H9 (cell line): ENCODE measurements around the gene ODF4. TPM values are rescaled to one million over a fixed set of nuclear protein-coding genes. Genes with fewer than 3 reads are reported as not detected.
A peak's percentile ranks its signal among the peaks of the same experiment; 100 is the strongest.

Experiments used
- DNase-seq: peaks from one replicate; pipeline ENCODE4 v3.0.0-alpha.2; 2017
- H2AFZ ChIP-seq: one replicate; pipeline ENCODE4 v1.6.1; 2013; ENCODE audit warnings: mild to moderate bottlenecking, low read length, control low read depth, moderate library complexity
- H2AK5ac ChIP-seq: 2 replicates; pipeline ENCODE4 v1.6.1; 2013; ENCODE audit warnings: low read length, control low read depth, mixed read lengths; ENCODE audit not compliant: insufficient read length
- H2BK120ac ChIP-seq: one replicate; pipeline ENCODE4 v1.6.1; 2013; ENCODE audit warnings: low read depth, mild to moderate bottlenecking, low read length, control low read depth, inconsistent platforms; ENCODE audit not compliant: poor library complexity, severe bottlenecking
- H2BK12ac ChIP-seq: 2 replicates; pipeline ENCODE4 v1.6.1; 2013; ENCODE audit warnings: low read length, control low read depth, mixed read lengths, low read depth; ENCODE audit not compliant: insufficient read length
- H2BK15ac ChIP-seq: 2 replicates; pipeline ENCODE4 v1.6.1; 2013; ENCODE audit warnings: low read depth, low read length, control low read depth
- H2BK20ac ChIP-seq: one replicate; pipeline ENCODE4 v1.6.1; 2013; ENCODE audit warnings: low read depth, mild to moderate bottlenecking, low read length, control low read depth, inconsistent platforms; ENCODE audit not compliant: poor library complexity, severe bottlenecking
- H2BK5ac ChIP-seq: 2 replicates; pipeline ENCODE4 v1.6.1; 2013; ENCODE audit warnings: low read length, control low read depth, mixed read lengths; ENCODE audit not compliant: insufficient read length
- H3K14ac ChIP-seq: 2 replicates; pipeline ENCODE4 v1.6.1; 2013; ENCODE audit warnings: low read length, control low read depth; ENCODE audit not compliant: insufficient read depth
- H3K18ac ChIP-seq: 2 replicates; pipeline ENCODE4 v1.6.1; 2013; ENCODE audit warnings: low read depth, mild to moderate bottlenecking, mixed read lengths, low read length, control low read depth; ENCODE audit not compliant: insufficient read length
- H3K23ac ChIP-seq: 2 replicates; pipeline ENCODE4 v1.6.1; 2013; ENCODE audit warnings: low read length, control low read depth, mixed read lengths, low read depth; ENCODE audit not compliant: insufficient read length
- H3K23me2 ChIP-seq: 2 replicates; pipeline ENCODE4 v1.6.1; 2013; ENCODE audit warnings: low read depth, mild to moderate bottlenecking, mixed read lengths, low read length, control low read depth; ENCODE audit not compliant: insufficient read length, poor library complexity, severe bottlenecking
- H3K27ac ChIP-seq: 2 replicates; pipeline ENCODE4 v1.5.1; 2013; ENCODE audit warnings: low read length, control low read depth, mixed read lengths, low read depth; ENCODE audit not compliant: insufficient read length
- H3K27me3 ChIP-seq: 2 replicates; pipeline ENCODE4 v1.6.1; 2013; ENCODE audit warnings: low read length, control low read depth, inconsistent platforms; ENCODE audit not compliant: insufficient read depth
- H3K4ac ChIP-seq: 2 replicates; pipeline ENCODE4 v1.6.1; 2013; ENCODE audit warnings: low read depth, mild to moderate bottlenecking, control low read depth, inconsistent platforms, low read length, moderate library complexity
- H3K4me1 ChIP-seq: 2 replicates; pipeline ENCODE4 v1.6.1; 2013; ENCODE audit warnings: low read length, control low read depth, inconsistent platforms; ENCODE audit not compliant: insufficient read depth
- H3K4me2 ChIP-seq: 2 replicates; pipeline ENCODE4 v1.6.1; 2013; ENCODE audit warnings: low read length, control low read depth, mixed read lengths; ENCODE audit not compliant: insufficient read length, insufficient read depth
- H3K56ac ChIP-seq: 2 replicates; pipeline ENCODE4 v1.6.1; 2013; ENCODE audit warnings: low read depth, mild to moderate bottlenecking, mixed read lengths, low read length, control low read depth; ENCODE audit not compliant: insufficient read length
- H3K79me1 ChIP-seq: 2 replicates; pipeline ENCODE4 v1.6.1; 2013; ENCODE audit warnings: low read depth, mild to moderate bottlenecking, moderate library complexity, low read length, control low read depth, inconsistent platforms; ENCODE audit not compliant: insufficient read depth, poor library complexity, severe bottlenecking
- H3K79me2 ChIP-seq: 2 replicates; pipeline ENCODE4 v1.6.1; 2013; ENCODE audit warnings: low read length, control low read depth, inconsistent platforms; ENCODE audit not compliant: insufficient read depth
- H3K9ac ChIP-seq: 2 replicates; pipeline ENCODE4 v1.6.1; 2013; ENCODE audit warnings: low read length, control low read depth, mixed read lengths; ENCODE audit not compliant: insufficient read length; ENCODE audit errors: extremely low read depth
- H3K9me3 ChIP-seq: one replicate; pipeline ENCODE4 v1.6.1; 2013; ENCODE audit warnings: low read depth, low read length, inconsistent platforms; ENCODE audit not compliant: control insufficient read depth
- H3T11ph ChIP-seq: one replicate; pipeline ENCODE4 v1.6.1; 2013; ENCODE audit warnings: mild to moderate bottlenecking, low read length, control low read depth, inconsistent platforms
- H4K20me1 ChIP-seq: one replicate; pipeline ENCODE4 v1.6.1; 2013; ENCODE audit not compliant: control insufficient read depth, insufficient read length, insufficient read depth
- H4K5ac ChIP-seq: 2 replicates; pipeline ENCODE4 v1.6.1; 2013; ENCODE audit warnings: low read depth, mild to moderate bottlenecking, mixed read lengths, low read length, control low read depth; ENCODE audit not compliant: insufficient read length
- H4K8ac ChIP-seq: replicated peaks from 2 replicates; pipeline ENCODE4 v1.6.1; 2013; ENCODE audit warnings: low read length, control low read depth, mixed read lengths, low read depth; ENCODE audit not compliant: insufficient read length
- H4K91ac ChIP-seq: 2 replicates; pipeline ENCODE4 v1.6.1; 2013; ENCODE audit warnings: low read depth, mild to moderate bottlenecking, moderate library complexity, mixed read lengths, low read length, control low read depth; ENCODE audit not compliant: insufficient read length
- H3K27ac Mint-ChIP-seq, 3 experiments: 2 replicates in 2 of 3; 3 replicates in 1 of 3; pipeline ENCODE4 v1.8.0; 2020 to 2021; ENCODE audit warnings: mixed read lengths in 3 of 3, mild to moderate bottlenecking in 1 of 3, moderate library complexity in 1 of 3
- H3K27me3 Mint-ChIP-seq: 2 replicates; pipeline ENCODE4 v1.8.0; 2021; ENCODE audit warnings: low read depth, mild to moderate bottlenecking, moderate library complexity, mixed read lengths
- H3K36me3 Mint-ChIP-seq, 3 experiments: 2 replicates in 2 of 3; 3 replicates in 1 of 3; pipeline ENCODE4 v1.8.0; 2020 to 2021; ENCODE audit warnings: low read depth in 3 of 3, mixed read lengths in 3 of 3; ENCODE audit not compliant: insufficient read depth in 1 of 3
- H3K4me1 Mint-ChIP-seq, 2 experiments: 2 replicates each; pipeline ENCODE4 v1.8.0; 2020; ENCODE audit warnings: mixed read lengths in 2 of 2
- H3K4me3 Mint-ChIP-seq, 2 experiments: 2 replicates in 1 of 2; 3 replicates in 1 of 2; pipeline ENCODE4 v1.8.0; 2020 to 2021; ENCODE audit warnings: mild to moderate bottlenecking in 2 of 2, mixed read lengths in 2 of 2, moderate library complexity in 1 of 2
- H3K9me3 Mint-ChIP-seq, 2 experiments: 2 replicates in 1 of 2; 3 replicates in 1 of 2; pipeline ENCODE4 v1.8.0; 2020; ENCODE audit warnings: mild to moderate bottlenecking in 2 of 2, mixed read lengths in 2 of 2, moderate library complexity in 1 of 2
- CTCF ChIP-seq: fragments of 200-600 bp; sonication (generic); conservative IDR thresholded peaks from 3 replicates; pipeline ENCODE4 v1.8.0; 2021; ENCODE audit warnings: antibody characterized with exemption, mild to moderate bottlenecking
- WGBS: extraction: QIAGEN DNeasy Blood & Tissue Kit; methylation state at CpG from one replicate; pipeline ENCODE4 v1.1.7; 2013; ENCODE audit warnings: missing lambda C conversion rate, low lambda C conversion rate, mixed read lengths; ENCODE audit not compliant: insufficient read length; ENCODE audit errors: extremely low coverage; 5-methylcytosine and 5-hydroxymethylcytosine counted together
- total RNA-seq: library from RNA; stranded (reverse); gene quantifications from 2 replicates; pipeline ENCODE4 v1.2.1, GENCODE V29; 2021

ODF4 gene
- total RNA-seq, 1 experiment from 2014 or later = not detected

- no peak overlapping the region for H2BK15ac ChIP-seq
- no peak overlapping the region for H3K14ac ChIP-seq
- no peak overlapping the region for H3K27ac ChIP-seq
- no peak overlapping the region for H3K18ac ChIP-seq
- H3K27ac Mint-ChIP-seq = peak overlapping the region in 1 of 3 experiments; percentile 66; a peak in 1 of 7 replicates
- no peaks in the 10 kb centered on the region for H3K27me3 ChIP-seq
- H3K4me1 ChIP-seq = no peaks in the 10 kb centered on the region
- H4K5ac ChIP-seq = no peak overlapping the region
- no peak overlapping the region for H2BK20ac ChIP-seq
- H3K9me3 Mint-ChIP-seq = no peaks in the 10 kb centered on the region; a peak in 1 of 5 replicates
- no peak overlapping the region for H3K56ac ChIP-seq
- H3K4me3 Mint-ChIP-seq = no peak overlapping the region
- no peak overlapping the region for H2BK12ac ChIP-seq
- no peak for TF ChIP-seq CTCF
- H2AFZ ChIP-seq = no peak overlapping the region
- H3K9ac ChIP-seq = no peak overlapping the region
- H4K20me1 ChIP-seq = no peaks in the 10 kb centered on the region
- H3K23ac ChIP-seq = no peak overlapping the region
- WGBS = no CpG with 5 or more reads among the region's 6 CpGs
- no peak overlapping the region for H3T11ph ChIP-seq
- H2AK5ac ChIP-seq = no peak overlapping the region
- H3K36me3 Mint-ChIP-seq = peaks cover 12% of the 10 kb centered on the region in 3 experiments
- peaks cover 13 to 28% of the 10 kb centered on the region in 2 experiments for H3K4me1 Mint-ChIP-seq
- no peak overlapping the region for H4K8ac ChIP-seq
- H4K91ac ChIP-seq = no peak overlapping the region
- peaks cover 8% of the 10 kb centered on the region; the same call in 1 of the 2 replicates for H3K79me2 ChIP-seq
- no peak overlapping the region for H2BK5ac ChIP-seq
- no peaks in the 10 kb centered on the region for H3K79me1 ChIP-seq
- no peak for DNase-seq
- peaks cover 2% of the 10 kb centered on the region; the same call in 1 of the 2 replicates for H3K27me3 Mint-ChIP-seq
- H2BK120ac ChIP-seq = no peak overlapping the region
- no peaks in the 10 kb centered on the region for H3K9me3 ChIP-seq
- no peak overlapping the region for H3K4ac ChIP-seq
- peaks cover 5% of the 10 kb centered on the region for H3K23me2 ChIP-seq
- H3K4me2 ChIP-seq = no peak overlapping the region
Measured at GRCh38 chr17:8386841-8387240, 47.2 kb downstream of the ODF4 start.
